ENCODE measurements around the gene LRIG3. TPM values are rescaled to one million over a fixed set of nuclear protein-coding genes. Genes with fewer than 3 reads are reported as not detected.

LRIG3 gene
- polyA plus RNA-seq, 3 donors, result not detected

- no peak overlapping the region for H3K4me3 ChIP-seq (replicated peaks in 1 of 3; ENCODE audit: low read depth in 2 of 3, low read length in 3 of 3)
- H3K36me3 ChIP-seq (replicated peaks in 1 of 2; ENCODE audit: control insufficient read depth in 1 of 2, insufficient read depth in 2 of 2, low read length in 2 of 2), result no peaks in the 10 kb centered on the region
- H3K27me3 ChIP-seq (ENCODE audit: control insufficient read depth in 2 of 2, insufficient read depth in 2 of 2, low read length in 2 of 2), result peaks cover 32 to 39% of the 10 kb centered on the region in 2 donors
- H3K79me2 ChIP-seq (ENCODE audit: insufficient read depth, low read length), result no peaks in the 10 kb centered on the region
- intact Hi-C loops (cut with micrococcal nuclease), result no loop called here
- no CpG with 5 or more reads among the region's 2 CpGs for WGBS (ENCODE audit: insufficient coverage)
- H3K9ac ChIP-seq (ENCODE audit: insufficient read depth, low read length, poor library complexity, severe bottlenecking), result no peak overlapping the region
- no peak overlapping the region for H3K27ac Mint-ChIP-seq
- H3K27me3 Mint-ChIP-seq (ENCODE audit: low read depth in 3 of 3), result peaks cover 26 to 41% (median 29%) of the 10 kb centered on the region in 3 donors
- H3K27ac ChIP-seq (ENCODE audit: low read depth in 1 of 2, low read length in 2 of 2), result no peak overlapping the region
- peaks cover 3% of the 10 kb centered on the region for H3K4me1 Mint-ChIP-seq
- H4K20me1 ChIP-seq (ENCODE audit: insufficient read depth, low read length), result no peaks in the 10 kb centered on the region
- H3K9me3 Mint-ChIP-seq, result peaks cover 0 to 8% (median 5%) of the 10 kb centered on the region in 7 donors
- TF ChIP-seq CTCF (IDR thresholded peaks at IDR 0.05), result no peak
- no peak overlapping the region for H3K4me3 Mint-ChIP-seq
- H3K4me1 ChIP-seq (ENCODE audit: control insufficient read depth in 1 of 2, insufficient read depth in 2 of 2, low read length in 2 of 2), result peaks cover 2 to 6% of the 10 kb centered on the region in 2 donors
- H2AFZ ChIP-seq (ENCODE audit: insufficient read depth, low read depth, low read length, poor library complexity, severe bottlenecking), result no peak overlapping the region
- peaks cover 0 to 14% of the 10 kb centered on the region in 2 donors for H3K9me3 ChIP-seq (replicated peaks in 1 of 2; ENCODE audit: control insufficient read depth in 1 of 2, insufficient read depth in 1 of 2, low read length in 2 of 2)
- DNase-seq, result no peak
- H3K4me2 ChIP-seq (replicated peaks; ENCODE audit: extremely low read depth, low read length, poor library complexity, severe bottlenecking), result no peak overlapping the region
- no peaks in the 10 kb centered on the region for H3K36me3 Mint-ChIP-seq
Measured at GRCh38 chr12:58916161-58916621, 4.1 kb downstream of the LRIG3 start.

GRCh38 chr12:58915634-58916033 lies 4.7 kb downstream of the LRIG3 start:
- Mint-ChIP-seq H3K27me3 (ENCODE audit: low read depth in 3 of 3) (peaks cover 20 to 36% (median 23%) of the 10 kb centered on the region in 3 donors), H3K4me1 (peaks cover 2% of the 10 kb centered on the region), H3K36me3 (no peaks in the 10 kb centered on the region), H3K27ac (no peak overlapping the region), H3K9me3 (peaks cover 0 to 5% (median 2%) of the 10 kb centered on the region in 7 donors), H3K4me3 (no peak overlapping the region)
- H3K4me3 ChIP-seq (replicated peaks in 1 of 3; ENCODE audit: low read depth in 2 of 3, low read length in 3 of 3), result no peak overlapping the region
- H3K27me3 ChIP-seq (ENCODE audit: control insufficient read depth in 2 of 2, insufficient read depth in 2 of 2, low read length in 2 of 2), result peaks cover 28 to 33% of the 10 kb centered on the region in 2 donors
- intact Hi-C loops (cut with micrococcal nuclease), result no loop called here
- no peaks in the 10 kb centered on the region for H3K79me2 ChIP-seq (ENCODE audit: insufficient read depth, low read length)
- H3K36me3 ChIP-seq (replicated peaks in 1 of 2; ENCODE audit: control insufficient read depth in 1 of 2, insufficient read depth in 2 of 2, low read length in 2 of 2), result no peaks in the 10 kb centered on the region
- no peak overlapping the region for H3K9ac ChIP-seq (ENCODE audit: insufficient read depth, low read length, poor library complexity, severe bottlenecking)
- H3K9me3 ChIP-seq (replicated peaks in 1 of 2; ENCODE audit: control insufficient read depth in 1 of 2, insufficient read depth in 1 of 2, low read length in 2 of 2), result peaks cover 0 to 14% of the 10 kb centered on the region in 2 donors
- WGBS (ENCODE audit: insufficient coverage), result 40% methylated on average over 3 of the region's 4 CpGs
- no peak overlapping the region for H3K4me2 ChIP-seq (replicated peaks; ENCODE audit: extremely low read depth, low read length, poor library complexity, severe bottlenecking)
- H3K4me1 ChIP-seq (ENCODE audit: control insufficient read depth in 1 of 2, insufficient read depth in 2 of 2, low read length in 2 of 2), result peaks cover 1 to 6% of the 10 kb centered on the region in 2 donors
- no peak overlapping the region for H3K27ac ChIP-seq (ENCODE audit: low read depth in 1 of 2, low read length in 2 of 2)
- no peak for TF ChIP-seq CTCF (IDR thresholded peaks at IDR 0.05)
- H2AFZ ChIP-seq (ENCODE audit: insufficient read depth, low read depth, low read length, poor library complexity, severe bottlenecking), result no peak overlapping the region
- H4K20me1 ChIP-seq (ENCODE audit: insufficient read depth, low read length), result no peaks in the 10 kb centered on the region
- no peak for DNase-seq
